ENCODE results near the gene DEK.

GRCh38 chr6:18269717-18270116 is 5.4 kb upstream of the DEK start:
- TF ChIP-seq EZH2phosphoT487 (IDR thresholded peaks at IDR 0.05; ENCODE audit: insufficient read depth, low read depth) (no peak), EZH2 (IDR thresholded peaks at IDR 0.05; ENCODE audit: insufficient read depth, poor library complexity, severe bottlenecking) (no peak)
